NCI-H510A (cell line): Measurements from ENCODE around the gene C8G.
A peak's percentile ranks its signal among the peaks of the same experiment; 100 is the strongest.

Experiments
- DNase-seq: peaks from one replicate; lab custom pipeline; 2025; lab: John Stamatoyannopoulos, UW

Gene C8G

DNA sequence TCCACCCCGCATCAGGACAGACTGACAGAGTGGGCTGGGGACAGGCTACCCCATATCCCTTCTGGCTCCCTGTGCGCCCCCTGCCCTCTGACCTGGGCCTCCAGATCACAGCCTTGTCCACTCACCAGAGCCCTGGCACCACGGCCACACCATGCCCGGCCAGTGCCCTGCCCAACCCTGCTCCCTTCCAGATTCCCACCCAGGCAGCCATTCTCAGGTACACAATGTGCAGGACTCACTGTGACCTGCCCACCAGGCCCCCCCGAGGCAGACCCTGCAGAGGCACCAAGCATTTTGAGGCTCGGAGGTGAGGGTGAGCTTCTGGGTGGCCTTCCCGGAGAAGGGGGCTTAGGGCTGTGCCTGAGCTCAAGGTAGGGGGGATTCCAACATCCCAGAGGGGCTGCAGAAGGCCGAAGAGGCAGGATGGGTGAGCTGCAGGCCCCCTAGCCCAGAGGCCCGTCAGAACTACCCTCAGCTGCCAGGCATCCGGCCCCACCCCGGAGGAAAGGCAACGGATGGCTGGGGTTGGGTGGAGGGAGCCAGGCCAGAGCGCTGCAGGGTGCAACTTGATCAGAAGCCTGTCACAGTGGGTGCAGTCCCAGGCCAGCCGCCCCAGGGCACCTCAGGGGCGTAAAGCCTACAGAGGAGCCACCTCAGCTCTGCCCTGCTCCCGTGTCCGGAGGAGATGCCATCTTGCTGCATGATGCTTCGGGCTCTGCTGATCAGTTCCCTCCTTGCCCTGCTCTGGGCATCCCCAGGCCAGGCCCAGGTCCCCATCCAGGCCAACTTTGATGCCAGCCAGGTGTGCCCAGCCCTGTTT lies 37.4 kb downstream of the C8G start, which contains the start of gene LCNL1:
Gene LCNL1 (plus strand): TSS at position 762 of the 820 bp plus-strand sequence. CDS start 594 bp downstream, outside the sequence.
- no peak for DNase-seq

DNA sequence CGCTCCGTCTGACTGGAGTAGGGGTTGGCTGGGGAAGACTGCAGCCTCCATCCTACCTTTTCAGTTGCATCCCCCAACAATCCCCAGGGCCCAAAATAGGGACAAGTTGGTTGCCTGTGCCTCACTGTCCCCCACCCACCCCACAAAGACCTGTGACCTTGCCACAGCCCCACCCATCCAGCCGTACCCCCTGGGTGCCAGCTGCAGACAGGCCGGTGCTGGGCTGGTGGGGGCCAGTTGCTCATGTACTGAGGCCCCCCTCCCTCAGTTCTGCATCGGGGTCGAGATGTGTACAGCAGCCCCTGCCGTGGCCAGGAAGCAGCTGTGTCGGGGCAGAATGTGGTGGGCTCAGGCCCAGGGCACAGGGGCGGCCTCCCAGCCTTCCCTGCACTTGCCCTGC lies 38.1 kb downstream of the C8G start:
- no peak for DNase-seq

DNA sequence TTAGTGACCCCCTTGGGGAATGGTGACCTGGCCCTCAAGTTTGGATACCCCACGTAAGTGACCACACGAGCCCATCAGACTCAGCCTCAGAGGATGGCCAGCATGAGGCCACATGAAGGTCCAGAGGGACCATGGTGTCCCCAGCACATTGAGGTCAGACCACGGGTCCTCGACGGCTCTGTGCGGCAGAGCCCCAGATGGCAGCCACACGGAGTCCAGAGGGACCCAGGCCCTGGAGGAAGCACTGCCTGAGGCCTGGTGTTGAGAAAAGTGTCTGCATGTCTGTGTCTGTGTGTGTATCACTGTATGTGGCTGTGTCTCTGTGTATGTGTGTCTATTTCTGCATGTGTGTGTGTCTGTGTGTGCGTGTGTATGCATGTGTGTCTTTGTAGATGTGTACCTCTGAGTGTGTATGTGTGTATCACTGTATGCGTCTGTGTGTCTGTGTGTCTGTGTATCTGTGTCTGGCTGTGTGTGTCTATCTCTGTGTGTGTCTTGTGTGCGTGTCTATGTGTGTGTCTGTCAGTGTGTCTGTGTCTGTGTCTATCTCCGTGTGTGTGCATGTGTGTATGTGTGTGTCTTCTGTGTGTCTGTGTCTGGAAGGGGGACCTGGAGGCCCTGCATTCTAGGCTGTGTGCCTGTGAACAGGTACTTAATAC lies 38.7 kb downstream of the C8G start:
- DNase-seq = no peak

DNA sequence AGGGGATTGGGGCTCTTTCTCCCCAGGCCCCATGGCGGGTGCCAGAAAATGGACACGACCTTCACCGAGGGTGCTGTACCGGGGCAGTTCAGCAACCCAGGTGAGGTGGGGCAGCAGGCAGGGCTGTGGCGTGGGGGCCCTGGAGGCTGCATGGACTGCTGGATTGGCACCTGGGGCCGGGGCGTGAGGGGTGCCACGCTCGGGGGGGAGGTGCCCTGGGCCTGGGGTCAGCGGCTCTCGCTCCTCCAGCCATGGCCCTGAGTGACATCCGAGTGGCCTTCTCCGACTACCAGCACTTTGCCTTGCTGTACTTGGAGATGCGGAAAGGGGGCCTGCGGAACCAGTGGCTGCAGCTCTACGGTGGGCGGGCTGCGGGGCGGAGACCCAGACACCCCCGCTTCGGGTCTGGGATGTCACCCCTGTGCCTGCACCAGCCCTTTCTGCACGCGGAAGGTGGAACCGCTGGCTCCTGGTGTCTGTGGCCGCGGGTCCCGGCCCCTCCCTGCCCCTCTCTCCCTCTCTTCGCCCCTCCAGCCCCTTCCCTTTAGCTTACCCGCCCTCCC lies 39.5 kb downstream of the C8G start:
- DNase-seq = no peak

DNA sequence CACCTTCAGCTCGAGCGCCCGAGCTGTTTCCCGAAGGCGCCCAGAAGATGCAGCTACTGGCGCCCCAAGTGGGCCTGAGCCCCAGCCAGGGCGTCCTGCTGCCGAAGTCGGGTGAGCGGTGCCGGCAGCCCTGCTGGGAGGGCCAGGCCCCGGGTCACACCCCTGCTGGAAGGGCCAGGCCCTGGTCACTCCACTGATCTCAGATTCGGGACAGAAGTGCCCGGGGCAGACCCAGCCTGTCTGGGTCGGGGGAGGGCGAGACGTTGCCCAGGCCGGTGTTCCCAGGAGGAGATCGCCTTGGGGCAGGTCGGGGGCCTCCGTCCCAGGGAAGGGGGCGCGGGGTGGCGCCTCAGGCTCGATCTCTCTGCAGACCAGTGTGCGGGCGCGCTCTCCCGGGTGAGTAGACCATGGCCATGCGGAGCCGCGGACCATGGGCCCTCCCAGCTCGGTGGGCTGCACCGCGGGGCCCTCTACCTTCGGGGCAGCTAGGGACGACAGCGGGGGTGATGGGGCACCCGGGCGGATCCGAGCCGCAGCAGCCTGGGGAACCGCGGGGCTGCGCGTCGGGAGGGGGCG lies 40.1 kb downstream of the C8G start:
- no peak for DNase-seq

DNA sequence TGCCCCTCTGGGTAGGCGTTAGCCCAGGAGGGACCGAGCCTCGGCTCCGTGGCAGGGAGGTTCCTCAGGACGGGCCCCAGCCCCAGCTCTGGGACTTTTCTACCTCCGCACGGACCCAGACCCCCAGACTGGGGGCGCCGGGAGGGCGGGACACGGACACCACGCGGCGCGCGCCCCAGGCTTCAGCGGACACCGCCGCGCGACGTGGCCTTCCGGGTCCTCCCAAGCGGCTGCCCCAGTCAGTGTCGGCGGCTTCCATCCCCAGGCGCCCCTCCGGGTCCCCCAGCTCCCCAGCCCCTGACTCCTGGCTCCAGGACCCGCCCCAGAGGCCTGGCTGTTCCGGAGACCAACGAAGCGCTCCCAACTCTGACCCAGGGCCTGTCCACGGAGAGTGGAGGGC lies 40.8 kb downstream of the C8G start:
- no peak for DNase-seq

DNA sequence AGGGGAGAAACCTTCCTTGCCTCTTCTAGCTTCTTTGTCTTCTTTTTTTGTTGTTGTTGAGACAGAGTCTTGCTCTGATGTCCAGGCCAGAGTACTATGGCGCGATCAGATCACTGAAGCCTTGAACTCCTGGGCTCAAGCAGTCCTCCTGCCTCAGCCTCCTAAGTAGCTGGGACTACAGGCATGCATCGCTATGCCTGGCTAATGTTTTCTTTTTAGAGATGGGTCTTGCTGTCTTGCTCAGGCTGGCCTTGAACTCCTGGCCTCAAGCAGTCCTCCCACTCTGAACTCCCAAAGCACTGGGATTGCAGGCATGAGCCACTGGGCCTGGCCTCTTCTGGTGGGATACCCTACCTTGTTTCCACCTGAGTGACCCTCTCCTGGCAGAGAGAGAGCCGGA lies 43.8 kb downstream of the C8G start:
- no peak for DNase-seq

DNA sequence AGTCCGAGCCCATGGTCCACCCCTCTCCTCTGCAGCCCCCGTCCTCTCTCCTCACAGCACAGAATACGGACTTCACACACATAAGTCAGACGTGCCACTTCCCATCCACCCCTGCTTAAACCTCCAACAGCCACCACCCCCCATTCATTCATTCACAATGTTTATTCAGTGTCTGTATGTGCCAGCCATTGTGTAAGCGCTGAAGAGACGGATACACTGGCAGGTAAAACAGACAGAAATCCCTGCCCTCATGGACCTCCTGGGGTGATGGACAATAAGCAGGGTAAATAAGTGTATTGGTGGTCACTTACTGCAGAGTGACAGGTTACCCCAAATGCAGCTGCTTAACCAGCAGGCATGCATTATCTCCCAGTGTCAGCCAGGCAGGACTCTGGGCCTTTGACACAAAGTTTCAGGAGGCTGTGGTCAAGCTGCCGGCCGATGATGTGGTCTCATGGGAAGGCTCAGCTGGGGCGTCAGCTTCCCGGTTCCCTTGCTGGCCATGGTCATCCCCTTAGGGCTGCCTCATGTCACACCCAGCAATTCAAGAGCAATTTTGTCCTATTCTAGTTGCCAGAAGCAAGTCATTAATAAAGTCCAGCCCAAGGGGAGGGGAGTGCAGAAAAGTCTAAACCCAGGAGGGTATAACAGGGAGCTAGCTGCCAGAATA lies 45.3 kb downstream of the C8G start:
- DNase-seq = no peak

DNA sequence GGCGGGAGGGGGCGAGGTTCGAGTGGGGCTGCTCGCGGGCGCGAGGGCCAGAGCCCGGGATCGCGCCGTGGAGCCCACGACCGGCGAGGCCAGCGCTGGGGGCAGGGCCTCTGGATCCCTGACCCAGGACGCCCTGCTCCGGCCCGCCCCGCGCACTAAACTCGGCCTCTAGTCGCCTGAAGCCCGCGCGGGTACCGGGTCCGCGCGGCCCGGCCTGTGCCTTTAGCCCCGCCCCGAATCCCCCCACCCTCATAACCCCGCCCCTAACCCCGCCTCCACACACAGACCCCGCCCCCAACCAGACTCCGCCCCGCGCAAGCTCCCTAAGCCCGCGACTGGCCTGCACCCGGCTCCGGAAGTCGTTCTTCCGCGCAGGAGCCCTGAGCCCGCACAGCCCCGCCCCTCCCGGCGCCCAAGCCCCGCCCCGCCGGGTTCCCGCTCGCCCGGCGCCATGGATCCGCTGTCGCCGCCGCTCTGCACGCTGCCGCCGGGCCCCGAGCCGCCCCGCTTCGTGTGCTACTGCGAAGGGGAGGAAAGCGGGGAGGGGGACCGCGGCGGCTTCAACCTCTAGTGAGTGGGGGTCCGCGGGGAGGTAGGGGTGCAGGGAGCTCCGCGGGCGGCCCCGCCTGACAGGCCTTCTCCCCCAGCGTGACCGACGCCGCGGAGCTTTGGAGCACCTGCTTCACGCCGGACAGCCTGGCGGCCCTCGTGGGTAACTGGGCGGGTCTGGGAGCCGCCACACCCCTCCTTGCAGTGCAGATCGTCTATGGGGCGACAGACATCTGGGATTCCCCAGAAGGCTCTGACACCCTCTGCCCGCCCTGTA lies 47.2 kb downstream of the C8G start, which contains the start of gene PAXX:
Gene PAXX (plus strand): TSS at position 430 of the 826 bp plus-strand sequence. CDS start 22 bp downstream, at position 452.
- DNase-seq = peak; percentile 68

DNA sequence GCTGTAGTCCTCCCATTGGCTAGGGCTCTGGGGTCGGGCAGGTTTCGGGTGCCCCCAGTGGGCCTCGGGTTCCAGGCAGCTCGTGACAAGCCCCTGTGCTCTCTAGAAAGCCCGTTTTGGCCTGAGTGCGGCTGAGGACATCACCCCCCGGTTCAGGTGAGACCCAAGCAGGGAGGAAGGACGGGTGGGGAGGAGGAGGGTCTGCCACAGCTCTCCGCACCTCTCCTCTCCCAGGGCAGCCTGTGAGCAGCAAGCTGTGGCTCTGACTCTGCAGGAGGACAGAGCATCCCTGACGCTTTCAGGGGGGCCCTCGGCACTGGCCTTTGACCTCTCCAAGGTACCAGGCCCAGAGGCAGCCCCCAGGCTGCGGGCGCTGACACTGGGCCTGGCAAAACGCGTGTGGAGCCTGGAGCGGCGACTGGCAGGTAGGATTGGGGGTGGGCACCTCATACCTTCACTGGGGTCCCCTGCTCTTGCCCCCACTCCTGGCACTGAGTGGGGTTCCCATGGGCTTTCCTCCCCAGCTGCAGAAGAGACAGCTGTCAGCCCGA lies 47.9 kb downstream of the C8G start:
- DNase-seq = no peak

DNA sequence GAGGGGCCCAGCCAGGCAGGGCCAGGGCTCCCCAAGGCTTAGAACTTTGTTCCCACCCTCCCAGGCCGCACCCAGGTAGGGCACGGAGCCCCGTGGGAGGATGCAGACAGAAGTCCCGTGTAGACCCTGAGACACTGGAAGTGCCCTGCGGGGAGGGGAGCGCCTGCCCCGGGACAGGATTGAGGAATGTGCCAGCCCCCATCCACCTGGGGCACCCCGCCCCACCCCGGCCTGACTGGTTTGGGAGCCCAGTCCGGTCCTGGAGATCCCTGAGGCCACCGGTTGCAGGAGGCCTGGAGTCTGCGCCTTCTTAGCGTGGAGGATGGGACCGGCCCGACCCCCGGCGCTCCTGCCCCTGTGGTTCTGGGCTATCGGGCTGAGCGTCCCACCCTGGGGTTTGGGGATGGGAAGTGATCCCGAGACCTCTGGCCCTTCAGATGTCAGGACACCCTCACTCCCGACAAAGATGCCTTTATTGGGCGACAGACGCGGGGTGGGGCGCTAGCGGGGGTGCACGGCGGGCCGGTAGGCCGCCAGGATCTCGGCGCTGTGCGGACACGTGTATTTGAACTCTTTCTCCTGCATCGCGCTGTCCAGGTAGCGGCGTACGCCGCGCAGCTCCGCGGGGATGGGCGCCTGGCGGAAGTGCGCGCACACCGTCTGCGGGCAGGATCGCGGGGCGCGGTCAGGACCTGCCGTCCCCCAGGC lies 49.3 kb downstream of the C8G start:
- no peak for DNase-seq

DNA sequence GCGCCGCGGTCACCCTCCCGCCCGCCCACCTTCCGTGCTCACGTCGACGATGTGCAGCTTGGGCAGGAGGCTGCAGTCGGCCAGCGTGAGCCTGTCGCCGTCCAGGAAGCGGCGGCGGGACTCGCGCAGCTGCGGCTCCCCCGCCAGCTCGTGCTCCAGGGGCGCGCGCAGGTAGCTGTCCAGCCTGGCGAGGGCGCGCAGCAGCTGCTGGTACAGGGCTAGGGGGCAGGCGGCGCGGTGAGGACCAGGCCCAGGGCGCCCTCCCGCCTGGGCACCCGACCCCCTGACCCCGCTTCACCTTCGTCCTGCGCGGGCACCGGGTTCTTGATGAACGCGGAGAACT lies 49.8 kb downstream of the C8G start:
- no peak for DNase-seq

DNA sequence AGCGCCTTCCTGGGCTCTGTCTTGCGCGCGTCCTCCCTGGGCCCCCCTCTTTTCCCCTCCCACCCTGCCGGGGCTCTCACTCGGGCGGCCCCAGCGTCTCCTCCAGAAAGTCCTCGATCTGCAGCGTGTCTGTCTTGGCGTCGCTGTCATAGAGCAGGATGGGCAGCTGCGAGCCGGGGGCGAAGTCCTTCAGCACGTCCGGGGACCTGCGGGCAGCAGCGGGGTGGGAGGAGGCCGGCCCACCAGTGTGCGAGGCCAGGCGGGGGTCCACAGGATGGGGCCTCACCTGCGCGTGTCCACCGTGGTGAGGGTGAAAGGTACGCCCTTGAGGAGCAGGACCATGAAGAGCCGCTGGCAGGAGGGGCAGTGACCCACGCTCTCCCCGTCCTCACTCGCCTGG lies 50.3 kb downstream of the C8G start:
- DNase-seq = no peak

DNA sequence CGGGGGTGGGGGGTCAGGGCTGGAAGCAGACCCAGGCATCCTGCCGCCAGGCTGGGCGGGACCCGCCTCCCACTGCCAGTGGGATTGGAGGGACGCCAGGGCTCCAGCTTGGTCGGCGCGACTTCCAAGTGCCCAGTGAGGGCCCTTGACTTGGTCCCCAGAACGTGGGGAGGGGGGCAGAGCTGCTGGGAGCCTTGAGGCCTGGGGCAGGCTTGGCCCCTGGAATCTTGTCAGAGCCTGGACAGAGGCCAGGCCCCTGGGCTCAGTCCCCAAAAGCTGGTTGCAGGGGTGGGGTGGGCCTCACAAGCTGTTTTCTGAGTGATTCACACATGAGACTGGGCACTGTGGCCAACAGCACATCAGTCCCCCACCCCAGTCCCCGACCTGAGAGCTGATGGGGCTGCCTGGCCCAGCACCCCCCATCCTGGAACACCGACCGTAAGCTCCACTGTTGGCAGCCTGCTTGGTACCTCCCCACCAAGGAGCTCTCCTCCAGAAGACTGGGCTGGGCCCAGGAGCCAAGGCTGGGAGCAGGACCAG lies 50.8 kb downstream of the C8G start:
- DNase-seq = no peak
